HL-60 (cell line): ENCODE data around the gene TMPRSS6.

Experiments
- DNase-seq, 2 experiments: peaks; one replicate each; pipeline ENCODE4 v3.0.0-alpha.2; 2010 to 2020; ENCODE audit warnings: low read depth in 1 of 2, low spot score in 1 of 2
- H3K27ac ChIP-seq: fragments of 250-450 bp; sonication (Bioruptor Pico); replicated peaks from 2 replicates; pipeline ENCODE4 v1.5.1; 2020; ENCODE audit warnings: mild to moderate bottlenecking, moderate library complexity
- H3K27me3 ChIP-seq: fragments of 250-450 bp; sonication (Bioruptor Pico); 2 replicates; pipeline ENCODE4 v1.5.1; 2021; ENCODE audit warnings: mild to moderate bottlenecking, moderate library complexity; ENCODE audit not compliant: insufficient read depth, poor library complexity, severe bottlenecking
- H3K4me3 ChIP-seq: replicated peaks from 2 replicates; pipeline ENCODE4 v1.5.1; 2011; ENCODE audit warnings: mild to moderate bottlenecking, control low read depth, low read length; ENCODE audit not compliant: insufficient read depth
- GABPA ChIP-seq: IDR thresholded peaks from 2 replicates; pipeline ENCODE4 v1.6.1; 2012; ENCODE audit warnings: low read depth
- POLR2AphosphoS5 ChIP-seq: IDR thresholded peaks from 2 replicates; pipeline ENCODE4 v1.6.1; 2012; ENCODE audit warnings: low read depth
- SPI1 ChIP-seq: IDR thresholded peaks from 2 replicates; pipeline ENCODE4 v1.6.1; 2012; ENCODE audit warnings: low read depth, mild to moderate bottlenecking, borderline replicate concordance
- TF ChIP-seq, protein P1 (sequence below): IDR thresholded peaks from 2 replicates; pipeline ENCODE4 v1.6.1; 2012; ENCODE audit warnings: low read depth; ENCODE audit not compliant: insufficient replicate concordance
- TF ChIP-seq, protein P2 (sequence below): IDR thresholded peaks from one replicate; pipeline ENCODE4 v1.5.1; 2011; ENCODE audit warnings: low read length, control low read depth, inconsistent platforms; ENCODE audit not compliant: insufficient read depth

TMPRSS6 gene

DNA sequence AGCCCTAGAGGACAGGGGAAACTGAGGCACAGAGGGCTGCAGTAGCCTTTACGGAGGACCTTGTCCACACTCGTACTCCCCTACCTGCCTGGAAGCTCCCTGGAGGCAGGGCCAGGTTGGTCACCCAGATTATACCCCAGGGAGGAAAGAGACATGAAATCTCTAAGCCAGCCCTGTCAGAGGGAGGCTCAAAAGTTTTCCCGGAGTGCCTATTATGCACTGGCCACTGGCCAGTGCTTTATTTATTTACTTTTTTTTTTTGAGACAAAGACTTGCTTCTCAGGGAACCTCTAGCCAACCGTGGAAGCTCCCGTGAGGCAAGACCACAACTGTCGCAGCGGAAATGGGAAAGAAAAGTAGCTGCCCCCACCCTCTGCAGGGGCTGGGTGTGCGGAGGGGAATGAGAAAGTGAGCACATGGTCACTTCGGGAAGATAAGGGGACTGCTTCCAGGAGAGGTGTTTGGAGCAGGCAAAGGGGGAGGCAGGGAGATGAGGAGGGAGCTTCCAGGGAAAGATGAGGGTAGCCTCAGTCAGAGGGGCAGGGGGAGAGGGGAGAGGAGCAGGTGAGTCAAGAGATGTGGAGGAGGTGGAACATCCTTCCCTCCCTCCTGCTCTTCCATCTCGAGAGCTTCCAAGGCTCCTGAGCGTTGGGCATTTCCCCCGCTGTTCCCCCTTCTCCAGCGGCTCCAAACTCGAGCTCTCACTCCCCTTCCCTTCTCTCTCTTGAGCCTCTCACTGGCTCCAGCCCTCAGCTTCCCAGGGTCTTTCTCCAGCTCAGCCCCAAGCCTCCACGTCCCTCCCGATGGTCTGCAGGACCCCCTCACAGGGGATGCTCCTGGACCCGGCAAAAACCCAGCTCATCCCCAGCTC, 35.9 kb upstream of the TMPRSS6 start:
- DNase-seq, result no peak
- H3K27me3 ChIP-seq, result peaks cover 5% of the 10 kb centered on the region
- TF ChIP-seq POLR2AphosphoS5, result no peak
- TF ChIP-seq GABPA, result no peak
- TF ChIP-seq, protein P1, sequence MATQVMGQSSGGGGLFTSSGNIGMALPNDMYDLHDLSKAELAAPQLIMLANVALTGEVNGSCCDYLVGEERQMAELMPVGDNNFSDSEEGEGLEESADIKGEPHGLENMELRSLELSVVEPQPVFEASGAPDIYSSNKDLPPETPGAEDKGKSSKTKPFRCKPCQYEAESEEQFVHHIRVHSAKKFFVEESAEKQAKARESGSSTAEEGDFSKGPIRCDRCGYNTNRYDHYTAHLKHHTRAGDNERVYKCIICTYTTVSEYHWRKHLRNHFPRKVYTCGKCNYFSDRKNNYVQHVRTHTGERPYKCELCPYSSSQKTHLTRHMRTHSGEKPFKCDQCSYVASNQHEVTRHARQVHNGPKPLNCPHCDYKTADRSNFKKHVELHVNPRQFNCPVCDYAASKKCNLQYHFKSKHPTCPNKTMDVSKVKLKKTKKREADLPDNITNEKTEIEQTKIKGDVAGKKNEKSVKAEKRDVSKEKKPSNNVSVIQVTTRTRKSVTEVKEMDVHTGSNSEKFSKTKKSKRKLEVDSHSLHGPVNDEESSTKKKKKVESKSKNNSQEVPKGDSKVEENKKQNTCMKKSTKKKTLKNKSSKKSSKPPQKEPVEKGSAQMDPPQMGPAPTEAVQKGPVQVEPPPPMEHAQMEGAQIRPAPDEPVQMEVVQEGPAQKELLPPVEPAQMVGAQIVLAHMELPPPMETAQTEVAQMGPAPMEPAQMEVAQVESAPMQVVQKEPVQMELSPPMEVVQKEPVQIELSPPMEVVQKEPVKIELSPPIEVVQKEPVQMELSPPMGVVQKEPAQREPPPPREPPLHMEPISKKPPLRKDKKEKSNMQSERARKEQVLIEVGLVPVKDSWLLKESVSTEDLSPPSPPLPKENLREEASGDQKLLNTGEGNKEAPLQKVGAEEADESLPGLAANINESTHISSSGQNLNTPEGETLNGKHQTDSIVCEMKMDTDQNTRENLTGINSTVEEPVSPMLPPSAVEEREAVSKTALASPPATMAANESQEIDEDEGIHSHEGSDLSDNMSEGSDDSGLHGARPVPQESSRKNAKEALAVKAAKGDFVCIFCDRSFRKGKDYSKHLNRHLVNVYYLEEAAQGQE, result no peak
- no peak overlapping the region for H3K4me3 ChIP-seq
- no peak overlapping the region for H3K27ac ChIP-seq

DNA sequence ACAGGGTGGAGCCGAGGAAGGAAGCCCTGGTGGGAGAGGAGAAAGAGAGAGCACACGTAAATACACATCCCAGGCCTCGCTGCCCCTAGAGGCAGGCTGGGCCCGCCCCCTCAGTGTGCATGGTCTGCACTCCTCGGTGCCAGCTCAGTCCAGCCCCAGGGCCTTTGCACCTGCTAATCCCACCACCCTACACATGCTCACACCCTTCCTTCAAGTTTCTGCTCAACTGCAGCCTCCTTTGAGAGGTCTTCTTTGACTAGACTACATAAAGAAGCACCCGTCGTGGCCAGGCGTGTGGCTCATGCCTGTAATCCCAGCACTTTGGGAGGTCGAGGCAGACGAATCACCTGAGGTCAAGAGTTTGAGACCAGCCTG, 34.7 kb upstream of the TMPRSS6 start:
- Histone ChIP-seq H3K27ac (no peak overlapping the region), H3K27me3 (peaks cover 5% of the 10 kb centered on the region), H3K4me3 (no peak overlapping the region)
- no peak for DNase-seq
- TF ChIP-seq, protein P2, sequence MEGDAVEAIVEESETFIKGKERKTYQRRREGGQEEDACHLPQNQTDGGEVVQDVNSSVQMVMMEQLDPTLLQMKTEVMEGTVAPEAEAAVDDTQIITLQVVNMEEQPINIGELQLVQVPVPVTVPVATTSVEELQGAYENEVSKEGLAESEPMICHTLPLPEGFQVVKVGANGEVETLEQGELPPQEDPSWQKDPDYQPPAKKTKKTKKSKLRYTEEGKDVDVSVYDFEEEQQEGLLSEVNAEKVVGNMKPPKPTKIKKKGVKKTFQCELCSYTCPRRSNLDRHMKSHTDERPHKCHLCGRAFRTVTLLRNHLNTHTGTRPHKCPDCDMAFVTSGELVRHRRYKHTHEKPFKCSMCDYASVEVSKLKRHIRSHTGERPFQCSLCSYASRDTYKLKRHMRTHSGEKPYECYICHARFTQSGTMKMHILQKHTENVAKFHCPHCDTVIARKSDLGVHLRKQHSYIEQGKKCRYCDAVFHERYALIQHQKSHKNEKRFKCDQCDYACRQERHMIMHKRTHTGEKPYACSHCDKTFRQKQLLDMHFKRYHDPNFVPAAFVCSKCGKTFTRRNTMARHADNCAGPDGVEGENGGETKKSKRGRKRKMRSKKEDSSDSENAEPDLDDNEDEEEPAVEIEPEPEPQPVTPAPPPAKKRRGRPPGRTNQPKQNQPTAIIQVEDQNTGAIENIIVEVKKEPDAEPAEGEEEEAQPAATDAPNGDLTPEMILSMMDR, result no peak
- TF ChIP-seq GABPA (no peak), POLR2AphosphoS5 (no peak), SPI1 (no peak)
- TF ChIP-seq, protein P1, result no peak

DNA sequence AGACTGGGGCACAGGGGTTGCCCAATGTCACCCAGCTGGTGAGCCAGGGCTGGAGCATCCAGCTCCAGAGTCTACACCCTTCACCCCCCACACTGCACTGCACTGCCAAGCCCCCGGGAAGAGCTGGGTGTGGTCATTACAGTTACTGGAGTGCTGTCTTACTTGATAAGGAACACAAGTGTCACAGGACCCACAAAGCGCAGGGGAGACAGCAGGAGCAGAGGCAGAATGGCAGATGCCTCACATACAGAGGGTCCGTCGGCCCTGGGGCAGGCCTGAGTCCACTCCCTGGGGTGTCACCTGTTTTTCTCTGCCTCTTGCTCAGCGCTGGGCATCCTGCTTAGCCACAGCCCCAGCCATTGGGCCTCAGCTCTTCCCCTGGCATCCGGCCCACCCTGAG, 32.5 kb upstream of the TMPRSS6 start:
- TF ChIP-seq, protein P2, result no peak
- TF ChIP-seq GABPA (no peak), POLR2AphosphoS5 (no peak), SPI1 (no peak)
- TF ChIP-seq, protein P1, result no peak
- no peak overlapping the region for H3K4me3 ChIP-seq
- no peak for DNase-seq
- H3K27me3 ChIP-seq, result peaks cover 5% of the 10 kb centered on the region
- no peak overlapping the region for H3K27ac ChIP-seq
